ENCODE data around the gene NBPF1.
"Not testable (repeated sequence)": the region's sequence is repeated elsewhere in the genome, so short reads cannot be mapped to it uniquely, and the experiment has no call there.

DNA sequence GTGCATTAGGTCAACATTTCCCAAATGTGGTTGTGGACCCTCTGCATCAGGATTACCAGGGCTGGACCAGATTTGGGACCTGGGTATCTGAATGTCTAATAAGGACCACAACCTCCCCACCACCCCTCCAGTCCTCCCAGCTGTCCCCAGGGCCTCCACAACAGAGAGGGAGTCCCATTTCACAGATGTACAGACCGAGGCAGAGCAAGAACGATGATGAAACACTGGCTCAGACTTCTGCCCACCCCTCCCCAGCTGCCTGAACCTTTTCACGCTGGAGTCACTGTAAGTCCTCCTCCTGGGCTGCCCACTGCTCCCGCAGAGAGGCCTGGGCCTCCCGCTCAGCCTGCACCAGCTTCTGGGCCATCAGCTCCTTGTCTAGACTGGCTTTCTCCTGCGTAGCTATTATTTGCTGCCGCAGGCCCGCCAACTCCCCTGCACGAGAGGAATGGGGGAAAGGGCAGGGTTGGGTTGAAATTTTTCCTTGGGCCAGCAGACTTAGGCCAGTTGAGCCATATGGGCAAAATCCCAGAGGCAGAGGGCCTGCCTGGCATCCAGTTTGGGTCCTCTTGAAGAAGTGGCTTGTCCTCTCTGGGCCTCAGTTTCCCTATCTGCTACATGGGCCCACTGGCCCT lies 8.4 kb upstream of the NBPF1 start:
- TF ChIP-seq EZH2 (IDR thresholded peaks at IDR 0.05; ENCODE audit: insufficient read depth, poor library complexity, severe bottlenecking); EZH2phosphoT487 (IDR thresholded peaks at IDR 0.05; ENCODE audit: insufficient read depth, low read depth): not testable (repeated sequence)
